ENCODE measurements around the gene SRCIN1.

The SRCIN1 gene

GRCh38 chr17:38611070-38611786 lies 5.5 kb upstream of the SRCIN1 start:
- Mint-ChIP-seq H3K4me3 (no peak overlapping the region), H3K9me3 (peaks cover 4% of the 10 kb centered on the region), H3K4me1 (peaks cover 19% of the 10 kb centered on the region), H3K27me3 (ENCODE audit: low read depth) (peaks cover 58% of the 10 kb centered on the region), H3K27ac (no peak overlapping the region), H3K36me3 (ENCODE audit: low read depth) (peaks cover 3% of the 10 kb centered on the region)
- TF ChIP-seq CTCF (IDR thresholded peaks at IDR 0.05; ENCODE audit: unreplicated experiment in 3 of 3) = no peak

GRCh38 chr17:38609280-38610031 lies 3.7 kb upstream of the SRCIN1 start:
- peaks cover 4% of the 10 kb centered on the region for H3K9me3 Mint-ChIP-seq
- H3K4me3 Mint-ChIP-seq = peak overlapping the region in 2 of 3 experiments; percentile 10 to 36
- H3K27ac Mint-ChIP-seq = no peak overlapping the region
- no peak for TF ChIP-seq CTCF (IDR thresholded peaks at IDR 0.05; ENCODE audit: unreplicated experiment in 3 of 3)
- H3K36me3 Mint-ChIP-seq (ENCODE audit: low read depth) = peaks cover 3% of the 10 kb centered on the region
- peaks cover 66% of the 10 kb centered on the region for H3K27me3 Mint-ChIP-seq (ENCODE audit: low read depth)
- peaks cover 19% of the 10 kb centered on the region for H3K4me1 Mint-ChIP-seq

- H3K27ac Mint-ChIP-seq = no peak overlapping the region
- TF ChIP-seq CTCF (IDR thresholded peaks at IDR 0.05; ENCODE audit: unreplicated experiment in 3 of 3) = no peak
- peaks cover 16% of the 10 kb centered on the region for H3K4me1 Mint-ChIP-seq
- peak overlapping the region in 1 of 3 experiments; percentile 14 for H3K4me3 Mint-ChIP-seq
- no peaks in the 10 kb centered on the region for H3K36me3 Mint-ChIP-seq (ENCODE audit: low read depth)
- H3K9me3 Mint-ChIP-seq = peaks cover 4% of the 10 kb centered on the region
- peaks cover 67% of the 10 kb centered on the region for H3K27me3 Mint-ChIP-seq (ENCODE audit: low read depth)
These were observed 2.9 kb upstream of the SRCIN1 start for GRCh38 chr17:38608648-38609047.

- H3K4me3 Mint-ChIP-seq = peak overlapping the region; percentile 70 to 78 (median 74)
- H3K36me3 Mint-ChIP-seq (ENCODE audit: low read depth) = no peaks in the 10 kb centered on the region
- peaks cover 72% of the 10 kb centered on the region for H3K27me3 Mint-ChIP-seq (ENCODE audit: low read depth)
- no peak for TF ChIP-seq CTCF (IDR thresholded peaks at IDR 0.05; ENCODE audit: unreplicated experiment in 3 of 3)
- no peak overlapping the region for H3K27ac Mint-ChIP-seq
- H3K4me1 Mint-ChIP-seq = peaks cover 27% of the 10 kb centered on the region
- H3K9me3 Mint-ChIP-seq = no peaks in the 10 kb centered on the region
These were observed 1.2 kb upstream of the SRCIN1 start for GRCh38 chr17:38606646-38607611.

GRCh38 chr17:38605411-38605840 lies 326 bp downstream of the SRCIN1 start:
- Mint-ChIP-seq H3K27ac (no peak overlapping the region), H3K9me3 (no peaks in the 10 kb centered on the region), H3K4me3 (peak overlapping the region; percentile 70 to 79 (median 76)), H3K27me3 (ENCODE audit: low read depth) (peaks cover 71% of the 10 kb centered on the region), H3K4me1 (peaks cover 37% of the 10 kb centered on the region), H3K36me3 (ENCODE audit: low read depth) (no peaks in the 10 kb centered on the region)
- no peak for TF ChIP-seq CTCF (IDR thresholded peaks at IDR 0.05; ENCODE audit: unreplicated experiment in 3 of 3)

Data from nephron (organoid).